GM18907 (cell line): ENCODE results near the gene DLK1.

Experiments
- ATAC-seq: cut with Tn5 transposase; IDR thresholded peaks from one replicate; pipeline ENCODE4 v1.9.1; 2021; ENCODE audit warnings: mild to moderate bottlenecking, moderate library complexity; ENCODE audit not compliant: unreplicated experiment

DLK1 gene

DNA sequence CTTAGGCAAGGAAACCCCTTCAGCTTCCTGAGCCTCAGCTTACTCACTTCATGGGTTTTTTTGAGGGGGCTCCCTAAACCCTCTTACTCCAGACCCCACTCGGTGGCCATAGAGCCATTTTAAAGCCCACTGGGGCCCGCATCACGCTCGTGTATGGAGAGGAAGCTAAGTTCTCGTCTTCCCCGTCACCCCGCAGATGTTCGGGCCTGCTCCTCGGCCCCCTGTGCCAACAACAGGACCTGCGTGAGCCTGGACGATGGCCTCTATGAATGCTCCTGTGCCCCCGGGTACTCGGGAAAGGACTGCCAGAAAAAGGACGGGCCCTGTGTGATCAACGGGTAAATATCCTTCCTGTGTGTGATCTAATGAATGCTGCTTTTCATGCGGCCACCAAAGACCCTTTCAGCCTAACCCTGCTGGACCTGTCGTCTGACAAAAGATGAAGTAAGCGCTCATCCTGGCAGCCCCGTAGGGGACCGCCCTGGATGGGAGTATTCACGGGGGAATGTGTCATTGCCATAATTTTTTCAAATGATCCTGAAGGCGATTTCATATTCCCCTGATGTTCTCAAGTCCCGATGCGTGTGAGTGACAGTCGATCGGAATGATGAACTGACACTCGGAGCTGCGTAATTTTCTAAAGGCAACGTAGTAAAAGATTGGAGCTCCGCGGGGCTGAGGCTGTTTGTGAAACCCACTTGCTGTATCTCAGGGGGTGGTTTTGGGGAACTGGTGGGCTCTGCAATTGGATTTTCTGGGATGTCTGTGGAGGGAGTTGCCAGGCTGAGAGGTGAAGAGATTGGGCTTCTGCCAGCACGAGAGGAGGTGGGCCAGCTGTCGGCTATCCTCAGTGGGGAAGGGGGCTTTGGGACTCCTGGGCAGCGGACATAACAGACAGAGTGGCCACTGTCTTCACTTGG lies 5.4 kb downstream of the DLK1 start:
- ATAC-seq: no peak

- ATAC-seq: no peak
Measured at GRCh38 chr14:100732766-100733100, 6.0 kb downstream of the DLK1 start.

DNA sequence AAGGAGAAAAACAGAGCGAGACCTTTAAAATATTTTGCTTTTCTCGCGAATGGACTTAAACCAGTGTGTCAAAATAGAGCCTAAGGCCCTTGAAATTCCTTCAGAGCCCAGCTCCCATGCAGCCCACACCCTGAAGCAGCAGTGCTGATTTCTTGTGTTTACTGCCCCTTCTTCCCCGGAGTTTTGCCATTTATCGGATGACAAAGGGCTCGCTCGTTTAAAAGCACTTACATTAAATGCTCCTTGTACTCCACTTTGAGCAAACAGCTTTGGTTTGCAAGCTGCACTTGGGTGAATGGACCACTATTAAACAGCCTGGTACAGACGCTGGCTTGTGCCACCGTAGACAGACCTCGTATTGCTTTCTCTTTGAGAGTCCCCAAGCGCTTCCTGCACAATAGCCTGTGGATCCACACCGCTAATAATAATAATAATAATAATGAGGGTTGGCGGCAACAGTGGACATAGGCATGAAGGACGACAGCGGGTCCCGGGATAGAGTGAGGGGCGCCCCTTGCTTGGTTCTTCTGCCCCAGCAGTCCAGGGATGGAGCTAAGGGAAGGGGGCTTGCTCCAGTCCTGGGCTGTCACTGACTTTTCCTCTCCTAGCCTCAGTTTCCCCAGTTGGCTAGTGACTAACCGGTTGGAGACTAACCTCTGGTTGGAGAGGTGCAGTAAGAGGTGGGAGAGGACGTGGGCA lies 6.6 kb downstream of the DLK1 start:
- ATAC-seq: no peak

DNA sequence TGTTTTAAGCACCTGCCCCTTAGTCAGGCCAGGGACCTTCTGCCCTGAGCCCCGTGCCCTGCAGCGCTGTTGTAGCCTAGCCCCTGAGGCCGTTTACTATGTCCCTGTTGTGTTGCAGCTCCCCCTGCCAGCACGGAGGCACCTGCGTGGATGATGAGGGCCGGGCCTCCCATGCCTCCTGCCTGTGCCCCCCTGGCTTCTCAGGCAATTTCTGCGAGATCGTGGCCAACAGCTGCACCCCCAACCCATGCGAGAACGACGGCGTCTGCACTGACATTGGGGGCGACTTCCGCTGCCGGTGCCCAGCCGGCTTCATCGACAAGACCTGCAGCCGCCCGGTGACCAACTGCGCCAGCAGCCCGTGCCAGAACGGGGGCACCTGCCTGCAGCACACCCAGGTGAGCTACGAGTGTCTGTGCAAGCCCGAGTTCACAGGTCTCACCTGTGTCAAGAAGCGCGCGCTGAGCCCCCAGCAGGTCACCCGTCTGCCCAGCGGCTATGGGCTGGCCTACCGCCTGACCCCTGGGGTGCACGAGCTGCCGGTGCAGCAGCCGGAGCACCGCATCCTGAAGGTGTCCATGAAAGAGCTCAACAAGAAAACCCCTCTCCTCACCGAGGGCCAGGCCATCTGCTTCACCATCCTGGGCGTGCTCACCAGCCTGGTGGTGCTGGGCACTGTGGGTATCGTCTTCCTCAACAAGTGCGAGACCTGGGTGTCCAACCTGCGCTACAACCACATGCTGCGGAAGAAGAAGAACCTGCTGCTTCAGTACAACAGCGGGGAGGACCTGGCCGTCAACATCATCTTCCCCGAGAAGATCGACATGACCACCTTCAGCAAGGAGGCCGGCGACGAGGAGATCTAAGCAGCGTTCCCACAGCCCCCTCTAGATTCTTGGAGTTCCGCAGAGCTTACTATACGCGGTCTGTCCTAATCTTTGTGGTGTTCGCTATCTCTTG lies 7.6 kb downstream of the DLK1 start:
- ATAC-seq: no peak

GRCh38 chr14:100735271-100735670 lies 8.6 kb downstream of the DLK1 start:
- no peak for ATAC-seq

DNA sequence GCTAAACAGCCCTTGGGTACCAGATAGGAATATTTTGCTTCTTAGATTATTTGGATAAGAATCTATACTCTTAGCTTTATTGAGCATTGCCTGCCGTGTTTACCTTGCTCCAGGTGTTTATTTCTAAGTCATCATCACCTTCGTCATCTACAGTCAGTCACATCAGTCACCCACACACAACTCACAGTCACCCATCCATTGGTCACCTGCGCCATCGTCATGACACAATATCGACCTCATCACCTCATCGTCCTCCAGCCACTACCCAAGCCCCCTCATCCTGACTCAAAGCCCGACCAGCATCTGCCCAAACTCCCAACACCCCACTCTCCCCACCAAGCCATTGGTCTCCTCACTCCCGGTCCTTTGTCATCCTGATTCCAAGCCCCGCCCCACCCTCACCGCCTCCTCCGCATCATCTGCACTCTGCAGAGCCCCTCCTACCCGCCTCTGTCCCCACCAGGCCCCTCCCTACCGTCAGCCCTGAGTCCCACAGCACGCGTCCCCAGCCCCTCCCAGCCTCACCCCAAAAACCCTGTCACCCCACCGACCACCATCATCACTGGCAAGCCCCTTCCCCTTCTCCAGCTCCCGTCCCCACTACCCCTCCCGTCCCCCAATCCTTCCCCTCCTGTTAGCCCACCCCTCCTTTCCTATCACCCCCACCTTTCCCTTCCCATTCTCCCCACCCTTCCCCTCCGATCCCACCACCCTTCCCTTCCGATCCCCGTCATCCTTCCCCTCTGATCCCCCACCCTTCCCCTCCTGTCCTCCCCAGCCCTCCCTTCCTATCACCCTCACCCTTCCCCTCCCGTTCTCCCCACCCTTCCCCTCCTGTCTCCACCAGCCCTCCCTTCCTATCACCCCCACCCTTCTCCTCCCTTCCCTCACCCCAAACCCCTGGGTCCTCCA lies 9.8 kb downstream of the DLK1 start:
- no peak for ATAC-seq

DNA sequence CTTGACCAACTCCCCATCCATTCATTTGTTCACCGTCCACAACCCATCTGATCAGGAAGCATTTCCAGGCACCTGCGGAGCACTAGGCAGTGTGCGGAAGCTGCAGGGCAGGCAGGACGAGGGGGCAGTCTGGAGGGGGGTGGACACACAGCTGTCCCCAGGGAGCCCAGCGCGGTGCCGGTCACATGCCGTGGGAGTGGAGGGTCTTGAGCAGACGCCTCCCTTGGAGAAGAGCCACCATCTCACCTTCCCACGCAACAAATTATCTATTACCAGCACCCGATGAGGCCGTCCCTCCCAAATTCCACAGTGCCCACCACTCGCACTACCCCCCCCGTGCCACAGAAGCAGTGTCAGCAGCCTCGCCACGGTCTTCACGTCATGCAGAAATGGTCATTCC lies 10.8 kb downstream of the DLK1 start:
- ATAC-seq: no peak

- ATAC-seq: no peak
Measured at GRCh38 chr14:100738269-100738691, 11.6 kb downstream of the DLK1 start.

DNA sequence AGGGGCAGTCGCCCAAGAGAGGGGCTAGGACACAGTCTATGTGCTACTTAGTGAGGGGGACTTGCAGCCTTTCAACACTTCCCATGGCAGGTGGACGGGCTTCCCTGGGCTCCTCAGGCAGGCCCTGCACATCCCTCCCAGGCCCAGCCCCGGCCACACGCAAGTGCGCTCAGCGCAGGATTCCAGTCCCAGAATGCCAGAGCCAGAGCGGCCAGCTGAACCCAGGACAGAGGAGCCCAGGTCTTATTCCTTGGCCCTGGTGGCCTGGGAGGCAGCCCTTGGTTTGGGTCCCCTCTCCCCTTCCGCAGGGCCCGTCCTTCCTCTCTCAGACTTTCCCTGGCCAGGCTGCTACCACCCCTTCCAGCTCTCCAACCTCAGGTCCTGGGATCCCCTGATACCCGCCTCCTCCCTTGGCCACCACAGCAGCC lies 12.0 kb downstream of the DLK1 start:
- no peak for ATAC-seq

GRCh38 chr14:100739306-100739705 lies 12.6 kb downstream of the DLK1 start:
- ATAC-seq: no peak

- no peak for ATAC-seq
Measured at GRCh38 chr14:100740196-100740825, 13.6 kb downstream of the DLK1 start.

DNA sequence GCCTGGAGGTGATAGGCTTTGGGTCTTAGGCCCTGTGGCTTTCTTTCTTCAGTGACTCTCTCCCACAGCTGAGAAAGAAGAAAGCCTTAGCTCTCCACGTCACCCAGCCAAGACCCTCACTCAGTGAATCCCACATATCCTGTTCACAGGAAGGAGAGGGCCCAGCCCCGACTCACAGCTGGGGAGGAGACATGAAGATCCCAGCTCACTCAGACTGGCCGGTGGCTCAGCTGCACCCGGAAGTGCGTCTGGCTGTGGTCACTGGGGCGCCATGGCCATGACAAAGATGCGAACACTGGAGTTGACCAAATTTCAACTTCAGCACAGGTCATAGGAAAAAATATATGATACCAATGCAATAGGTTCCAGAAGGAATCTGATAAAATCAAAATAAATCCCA lies 14.2 kb downstream of the DLK1 start:
- no peak for ATAC-seq

DNA sequence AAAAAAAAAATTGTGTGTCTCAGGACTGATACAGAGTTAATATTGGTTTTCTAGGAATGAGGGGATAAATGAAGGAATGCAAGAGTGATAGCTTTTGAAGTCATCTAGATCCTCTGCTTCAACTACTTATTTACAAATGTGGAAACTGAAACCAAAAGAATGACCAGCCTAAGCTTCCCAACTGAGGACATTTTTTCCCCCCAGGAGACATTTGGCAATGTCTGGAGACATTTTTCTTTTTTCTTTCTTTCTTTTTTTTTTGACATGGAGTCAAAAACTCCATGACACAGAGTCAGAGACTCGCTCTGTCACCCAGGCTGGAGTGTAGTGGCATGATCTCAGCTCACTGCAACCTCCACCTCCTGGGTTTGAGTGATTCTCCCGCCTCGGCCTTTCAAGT lies 15.3 kb downstream of the DLK1 start:
- no peak for ATAC-seq

DNA sequence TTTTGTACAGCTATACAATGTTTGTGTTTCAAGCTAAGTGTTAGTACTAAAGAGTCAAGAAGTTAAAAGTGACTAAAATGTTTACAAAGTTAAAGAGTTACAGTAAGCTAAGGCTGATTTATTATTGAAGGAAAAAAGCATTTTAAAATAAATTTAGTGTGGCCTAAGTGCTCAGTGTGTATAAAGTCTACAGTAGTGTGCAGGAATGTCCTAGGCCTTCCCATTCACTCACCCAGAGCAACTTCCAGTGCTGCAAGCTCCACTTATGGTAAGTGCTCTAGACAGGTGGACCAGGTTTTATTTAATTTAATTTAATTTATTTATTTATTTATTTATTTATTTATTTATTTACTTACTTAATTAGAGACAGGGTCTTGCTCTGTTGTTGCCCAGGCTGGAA lies 19.6 kb downstream of the DLK1 start:
- ATAC-seq: no peak

DNA sequence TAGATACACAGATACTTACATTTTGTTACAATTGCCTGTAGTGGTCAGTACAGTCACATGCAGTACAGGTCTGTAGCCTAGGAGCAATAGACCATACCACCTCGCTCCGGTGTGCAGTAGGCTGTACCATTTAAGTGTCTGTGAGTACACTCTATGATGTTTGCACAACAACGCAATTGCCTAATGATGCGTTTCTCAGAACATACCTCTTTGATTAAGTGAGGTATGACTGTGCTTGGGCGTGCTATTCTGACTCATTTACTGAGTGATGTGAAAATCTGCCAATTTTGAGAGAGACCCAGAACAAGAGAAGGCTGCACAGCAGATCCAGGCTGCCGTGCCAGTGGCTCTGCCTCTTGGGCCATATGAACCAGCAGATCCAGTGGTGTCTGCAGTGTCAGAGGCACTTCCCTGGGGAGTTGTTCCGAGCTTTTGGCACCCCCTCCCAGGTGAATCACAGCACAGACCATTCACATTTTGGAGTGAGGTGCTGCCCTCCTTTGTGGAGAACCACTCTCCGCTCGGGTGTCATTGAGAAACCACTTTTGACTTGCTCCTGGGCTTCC lies 20.4 kb downstream of the DLK1 start:
- no peak for ATAC-seq

GRCh38 chr14:100747736-100748135 lies 21.0 kb downstream of the DLK1 start:
- no peak for ATAC-seq

- no peak for ATAC-seq
Measured at GRCh38 chr14:100748403-100748802, 21.7 kb downstream of the DLK1 start.

GRCh38 chr14:100748944-100749343 lies 22.3 kb downstream of the DLK1 start:
- ATAC-seq: no peak

DNA sequence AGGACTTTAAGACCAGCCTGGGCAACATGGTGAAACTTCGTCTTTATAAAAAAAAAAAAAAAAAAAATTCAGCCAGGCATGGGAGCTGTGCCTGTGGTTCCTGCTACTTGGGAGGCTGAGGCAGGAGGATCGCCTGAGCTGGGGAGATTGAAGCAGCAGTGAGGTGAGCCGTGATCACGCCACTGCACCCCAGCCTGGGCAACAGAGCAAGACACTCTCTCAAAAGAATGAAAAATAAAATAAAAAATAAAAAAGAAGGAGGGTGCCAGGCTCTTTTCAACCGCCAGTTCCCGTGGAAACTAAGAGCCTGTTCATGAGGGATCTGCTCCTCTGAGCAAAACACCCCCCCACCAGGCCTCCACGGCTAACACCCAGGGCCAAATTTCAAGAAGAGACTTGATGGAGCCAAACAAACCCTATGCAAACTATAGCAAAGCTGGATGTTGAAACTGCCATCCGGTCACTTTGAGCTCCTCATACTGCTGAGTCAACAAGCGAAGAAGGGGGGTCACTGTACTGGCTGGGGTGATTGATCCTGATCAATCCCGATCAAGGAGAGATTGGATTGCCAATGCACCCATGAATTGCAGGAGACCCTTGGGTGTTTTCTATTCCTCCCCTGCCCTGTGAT lies 23.4 kb downstream of the DLK1 start:
- ATAC-seq: no peak
